RWPE2 (cell line): ENCODE measurements around the gene EDARADD.
"Not testable (repeated sequence)": the region's sequence is repeated elsewhere in the genome, so short reads cannot be mapped to it uniquely, and the experiment has no call there.

Source experiments
- ATAC-seq: fragments of 200-7000 bp; cut with Tn5 transposase; 3 replicates; pipeline ENCODE4 v1.9.1; 2021; ENCODE audit warnings: low read depth
- DNase-seq: peaks from one replicate; pipeline ENCODE4 v3.0.0-alpha.2; 2020; ENCODE audit warnings: low spot score
- H3K27ac ChIP-seq: fragments of 450-650 bp; 2 replicates; pipeline ENCODE4 v1.5.1; 2017; ENCODE audit warnings: mild to moderate bottlenecking; ENCODE audit not compliant: poor library complexity, severe bottlenecking
- H3K27me3 ChIP-seq: fragments of 250-450 bp; sonication (Bioruptor Pico); 2 replicates; pipeline ENCODE4 v1.5.1; 2021; ENCODE audit warnings: mild to moderate bottlenecking, moderate library complexity; ENCODE audit not compliant: insufficient read depth, poor library complexity, severe bottlenecking
- H3K36me3 ChIP-seq: fragments of 250-450 bp; sonication (Bioruptor Pico); 2 replicates; pipeline ENCODE4 v1.5.1; 2020; ENCODE audit warnings: low read depth, mild to moderate bottlenecking, moderate library complexity
- H3K4me1 ChIP-seq: fragments of 250-450 bp; sonication (Bioruptor Pico); 2 replicates; pipeline ENCODE4 v1.5.1; 2021; ENCODE audit warnings: mild to moderate bottlenecking, moderate library complexity; ENCODE audit not compliant: insufficient read depth, poor library complexity, severe bottlenecking
- H3K4me3 ChIP-seq: fragments of 250-450 bp; sonication (Bioruptor Pico); 2 replicates; pipeline ENCODE4 v1.5.1; 2021; ENCODE audit warnings: mild to moderate bottlenecking, moderate library complexity; ENCODE audit not compliant: severe bottlenecking
- H3K9me3 ChIP-seq: fragments of 250-450 bp; sonication (Bioruptor Pico); 2 replicates; pipeline ENCODE4 v1.5.1; 2021; ENCODE audit warnings: mild to moderate bottlenecking, moderate library complexity; ENCODE audit not compliant: severe bottlenecking
- CTCF ChIP-seq: fragments of 450-650 bp; IDR thresholded peaks from one replicate; pipeline ENCODE4 v1.5.1; 2017; ENCODE audit warnings: mild to moderate bottlenecking, moderate library complexity; ENCODE audit not compliant: poor library complexity, severe bottlenecking

The EDARADD gene

GRCh38 chr1:236393681-236394481 lies at the start of gene EDARADD:
Gene EDARADD (plus strand): TSS chr1:236394286. CDS start chr1:236394445, 159 bp downstream.
- H3K4me3 ChIP-seq, result peak within 1 kb of the TSS; percentile 54

GRCh38 chr1:236345728-236346127 lies 48.4 kb upstream of the EDARADD start:
- no peak overlapping the region for H3K4me3 ChIP-seq
- no peaks in the 10 kb centered on the region for H3K27me3 ChIP-seq
- DNase-seq (no peak), ATAC-seq (no peak)
- H3K27ac ChIP-seq, result no peak overlapping the region
- no peak for TF ChIP-seq CTCF
- H3K9me3 ChIP-seq, result no peaks in the 10 kb centered on the region
- no peaks in the 10 kb centered on the region for H3K4me1 ChIP-seq
- no peaks in the 10 kb centered on the region for H3K36me3 ChIP-seq

More at GRCh38 chr1:236393681-236394481, at the start of gene EDARADD:
- Histone ChIP-seq H3K27ac (no peak within 1 kb of the TSS), H3K4me1 (no peaks in the 10 kb centered on the region), H3K36me3 (no peaks in the 10 kb centered on the region), H3K9me3 (no peaks in the 10 kb centered on the region), H3K27me3 (no peaks in the 10 kb centered on the region)
- no peak for DNase-seq
- no peak for TF ChIP-seq CTCF
- ATAC-seq, result no peak

- TF ChIP-seq CTCF, result no peak
- H3K9me3 ChIP-seq, result no peaks in the 10 kb centered on the region
- H3K4me1 ChIP-seq, result no peaks in the 10 kb centered on the region
- H3K36me3 ChIP-seq, result no peaks in the 10 kb centered on the region
- ATAC-seq (no peak), DNase-seq (no peak)
- H3K4me3 ChIP-seq, result no peak overlapping the region
- H3K27ac ChIP-seq, result no peak overlapping the region
- no peaks in the 10 kb centered on the region for H3K27me3 ChIP-seq
These were observed 46.0 kb upstream of the EDARADD start for GRCh38 chr1:236348071-236348470.

GRCh38 chr1:236350308-236350707 lies 43.8 kb upstream of the EDARADD start:
- Histone ChIP-seq H3K36me3 (no peaks in the 10 kb centered on the region), H3K9me3 (no peaks in the 10 kb centered on the region), H3K27ac (no peak overlapping the region), H3K4me3 (no peak overlapping the region), H3K27me3 (no peaks in the 10 kb centered on the region), H3K4me1 (no peaks in the 10 kb centered on the region)
- ATAC-seq (no peak), DNase-seq (no peak)
- no peak for TF ChIP-seq CTCF

- no peak overlapping the region for H3K4me3 ChIP-seq
- TF ChIP-seq CTCF, result no peak
- no peaks in the 10 kb centered on the region for H3K4me1 ChIP-seq
- ATAC-seq (no peak), DNase-seq (no peak)
- H3K27me3 ChIP-seq, result no peaks in the 10 kb centered on the region
- H3K27ac ChIP-seq, result no peak overlapping the region
- no peaks in the 10 kb centered on the region for H3K9me3 ChIP-seq
- H3K36me3 ChIP-seq, result no peaks in the 10 kb centered on the region
These were observed 42.1 kb upstream of the EDARADD start for GRCh38 chr1:236351875-236352573.

- not testable (repeated sequence) for H3K4me1 ChIP-seq, H3K9me3 ChIP-seq, H3K27ac ChIP-seq, H3K27me3 ChIP-seq, DNase-seq, ATAC-seq, H3K4me3 ChIP-seq, H3K36me3 ChIP-seq
These were observed 41.3 kb upstream of the EDARADD start for GRCh38 chr1:236352747-236353146.
